Amniotic epithelial cell (primary cell): ENCODE measurements around the gene IGFBP5.

ENCODE experiments used
- DNase-seq: peaks from one replicate; pipeline ENCODE4 v3.0.0-alpha.2; 2010; ENCODE audit warnings: low read depth

The IGFBP5 gene

DNA sequence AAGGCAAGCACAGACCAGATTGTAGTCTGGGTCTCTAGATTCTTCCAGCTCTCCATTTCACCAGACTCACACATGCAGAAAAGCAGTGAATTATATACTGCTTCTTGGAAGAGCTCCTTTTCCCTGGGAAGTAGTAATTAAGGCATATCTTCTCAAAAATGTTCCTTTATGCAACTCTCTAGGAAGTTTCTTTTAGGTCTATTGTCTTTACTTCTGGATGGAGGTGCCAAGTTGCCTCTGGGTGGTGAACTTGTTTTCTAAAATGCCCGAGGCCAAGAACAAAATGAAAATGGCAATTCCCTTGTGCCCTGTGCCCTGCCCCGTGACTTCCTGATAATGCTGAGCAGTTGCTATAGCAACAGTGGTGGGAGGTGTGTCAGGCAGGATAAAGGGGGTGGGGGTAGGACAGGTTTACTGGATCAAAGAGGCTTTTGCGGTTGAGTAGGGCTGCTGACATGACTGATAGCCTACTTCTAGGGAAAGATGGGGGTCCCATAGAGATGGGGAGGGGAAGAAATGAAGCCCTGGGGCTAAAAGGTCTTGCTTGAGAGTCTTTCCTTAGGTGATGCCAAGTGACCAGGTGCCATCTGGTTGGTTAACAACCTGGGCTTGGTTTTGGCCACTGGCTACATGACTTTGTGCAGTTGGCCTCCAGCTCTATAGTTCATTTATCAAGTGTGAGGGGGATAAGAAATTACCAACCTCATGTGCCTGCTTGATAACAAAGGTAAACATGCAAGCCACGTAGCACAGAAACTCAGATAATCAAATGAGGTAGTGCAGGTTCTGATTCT lies 50.3 kb downstream of the IGFBP5 start:
- no peak for DNase-seq

DNA sequence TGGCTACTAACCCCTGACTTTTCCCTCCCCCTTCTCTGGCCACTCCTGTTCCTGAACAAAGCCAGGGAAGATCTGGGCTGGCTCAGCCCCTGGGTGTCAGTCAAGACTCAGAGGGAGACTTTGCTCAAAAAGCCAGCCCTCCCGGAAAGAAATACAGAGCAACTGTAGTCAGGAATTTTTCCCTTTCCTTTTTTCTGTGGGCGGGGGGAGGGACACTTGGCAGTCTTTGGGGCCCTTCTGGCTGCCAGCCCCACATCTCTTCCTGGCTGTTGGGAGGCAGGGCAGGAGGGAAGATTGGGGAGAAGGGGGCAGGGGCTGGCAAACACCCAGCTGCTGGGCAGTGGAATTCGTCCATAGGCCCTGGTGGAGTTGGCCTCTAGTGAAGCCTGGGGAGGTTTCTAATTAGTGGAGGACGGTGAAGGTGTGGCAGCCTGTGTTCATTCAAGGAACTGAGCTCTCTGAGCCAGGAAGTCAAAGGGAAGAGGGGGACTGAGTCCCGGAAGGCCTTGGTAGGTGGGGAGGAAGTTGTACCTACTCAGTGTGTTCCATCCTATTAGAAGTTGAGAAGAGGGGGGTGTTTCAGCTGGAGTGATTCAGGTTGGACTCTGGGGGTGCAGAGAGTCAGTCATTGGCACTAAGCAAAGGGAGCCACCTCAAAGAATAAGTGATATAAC lies 51.2 kb downstream of the IGFBP5 start:
- DNase-seq, result peak; percentile 37

DNA sequence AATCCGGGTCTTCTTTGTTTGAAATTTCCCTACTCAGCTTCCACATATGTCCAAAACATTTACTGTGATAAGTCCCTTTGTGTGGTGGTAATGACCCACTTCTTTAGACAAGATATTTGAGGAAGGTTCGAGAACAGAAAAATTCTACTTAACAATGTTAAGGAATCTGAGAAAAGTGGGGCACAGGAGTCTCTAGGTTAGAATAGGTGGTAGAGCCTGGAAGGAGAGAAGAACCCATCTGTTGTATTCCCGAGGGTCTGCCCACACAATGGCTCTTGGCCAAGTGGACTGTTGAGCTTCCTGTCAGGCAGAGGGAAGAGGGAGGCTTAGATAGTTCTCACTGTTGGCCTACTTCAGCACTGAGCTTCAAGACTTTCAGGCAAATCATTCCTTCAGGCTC lies 57.9 kb downstream of the IGFBP5 start:
- DNase-seq, result no peak

DNA sequence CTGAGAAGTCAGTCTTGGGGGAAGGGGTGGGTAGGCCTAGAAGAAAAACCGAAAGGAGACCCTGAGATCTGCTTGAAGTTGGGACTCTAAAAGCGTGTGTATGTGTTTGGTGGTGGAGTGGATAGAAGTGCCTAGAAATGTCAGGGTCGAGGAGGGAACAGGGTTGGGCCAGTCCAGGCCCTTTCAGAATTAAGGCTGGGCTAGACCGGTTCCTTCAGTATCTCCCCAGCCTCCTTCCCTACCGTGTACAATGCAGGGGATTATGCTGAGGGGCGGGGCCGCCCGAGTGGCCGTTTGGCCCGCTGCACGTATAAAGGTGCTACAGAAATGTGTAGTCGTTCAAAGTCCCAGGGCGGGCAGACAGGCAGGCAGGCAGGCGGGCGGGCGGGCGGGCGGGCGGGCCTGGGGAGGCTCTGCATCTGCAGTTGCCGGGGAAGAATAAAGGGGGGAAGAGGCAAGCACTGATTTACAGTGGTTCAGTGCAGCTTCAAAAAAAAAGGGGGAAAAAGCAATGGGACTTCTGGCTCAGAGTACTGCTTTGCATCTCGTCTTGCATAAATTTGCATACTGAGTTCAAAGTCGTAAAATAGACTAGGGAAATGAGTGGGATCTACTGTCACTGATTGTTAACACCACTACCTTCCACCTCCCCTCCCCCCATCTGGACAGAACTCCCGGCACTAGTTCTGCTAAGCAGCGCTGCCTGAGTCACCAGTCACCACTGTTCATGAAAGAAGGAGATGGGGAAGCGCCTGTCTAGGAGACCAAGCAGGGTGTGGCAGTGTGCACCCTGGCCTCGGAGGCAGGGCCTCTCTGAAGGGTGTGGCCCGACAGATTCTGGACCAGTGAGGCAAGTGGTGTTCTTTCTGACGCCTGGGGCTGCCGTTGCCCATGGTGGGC lies 58.5 kb downstream of the IGFBP5 start:
- peak; percentile 54 for DNase-seq

DNA sequence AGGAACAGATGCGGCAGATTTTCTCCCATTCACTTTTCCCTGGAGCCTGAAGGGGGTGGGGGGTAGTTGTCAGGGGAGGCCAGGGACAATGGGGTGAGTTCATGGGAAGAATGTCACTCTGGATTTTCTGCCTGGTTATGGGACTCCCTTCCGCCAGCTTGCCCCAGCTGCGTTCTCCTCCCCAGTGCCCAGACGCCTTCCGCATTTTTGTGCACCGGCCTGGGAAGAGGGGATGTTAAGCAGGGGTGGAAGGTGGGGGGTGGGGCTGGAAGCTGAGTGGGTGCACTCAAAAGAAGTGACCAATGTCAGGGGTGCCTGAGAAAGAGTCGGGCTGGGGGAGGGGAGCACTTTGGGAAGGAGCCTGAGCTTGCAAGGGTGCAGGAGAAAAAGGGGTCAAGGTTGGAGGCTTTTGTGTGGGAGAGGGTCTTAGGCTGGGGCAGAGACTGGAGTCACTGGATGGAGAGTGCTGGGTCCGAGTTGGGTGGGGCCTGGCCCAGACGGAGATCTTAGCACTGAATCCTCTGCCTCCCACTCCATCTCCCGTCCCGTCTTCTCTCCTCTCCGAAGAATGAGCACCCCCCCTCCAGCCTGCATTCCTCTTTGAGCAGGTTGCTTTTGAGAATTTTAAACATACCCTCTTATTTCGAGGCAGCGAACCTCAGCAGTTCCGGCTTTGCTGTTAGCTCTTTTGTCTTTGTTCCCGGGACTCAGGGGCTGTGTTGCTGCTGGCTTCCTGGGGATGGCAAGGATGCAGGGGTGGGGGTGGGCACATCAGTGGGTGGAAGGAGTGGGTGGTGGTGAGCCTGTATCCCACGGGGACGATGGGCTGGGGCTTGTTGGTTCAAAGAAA lies 59.4 kb downstream of the IGFBP5 start:
- DNase-seq, result no peak

DNA sequence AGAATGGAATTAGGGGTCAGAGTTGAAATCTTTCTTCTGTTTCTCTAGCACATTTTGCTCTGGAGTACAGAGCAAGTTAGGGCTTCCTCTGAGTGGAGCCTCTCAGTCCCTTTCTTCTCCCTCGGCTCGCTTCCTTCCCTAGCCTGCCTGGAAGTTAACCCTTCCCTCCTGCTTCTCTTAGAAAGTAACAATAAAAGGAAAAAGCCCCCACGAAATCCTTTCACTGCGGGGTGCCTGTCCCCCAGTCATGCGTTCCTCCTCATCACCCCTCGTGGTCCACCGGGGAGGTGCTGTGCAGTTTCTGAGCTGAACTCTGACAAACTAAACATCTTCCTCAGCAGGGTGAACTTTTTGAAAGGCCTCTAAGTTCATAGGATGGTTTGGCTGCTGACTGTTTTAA lies 60.2 kb downstream of the IGFBP5 start:
- no peak for DNase-seq

DNA sequence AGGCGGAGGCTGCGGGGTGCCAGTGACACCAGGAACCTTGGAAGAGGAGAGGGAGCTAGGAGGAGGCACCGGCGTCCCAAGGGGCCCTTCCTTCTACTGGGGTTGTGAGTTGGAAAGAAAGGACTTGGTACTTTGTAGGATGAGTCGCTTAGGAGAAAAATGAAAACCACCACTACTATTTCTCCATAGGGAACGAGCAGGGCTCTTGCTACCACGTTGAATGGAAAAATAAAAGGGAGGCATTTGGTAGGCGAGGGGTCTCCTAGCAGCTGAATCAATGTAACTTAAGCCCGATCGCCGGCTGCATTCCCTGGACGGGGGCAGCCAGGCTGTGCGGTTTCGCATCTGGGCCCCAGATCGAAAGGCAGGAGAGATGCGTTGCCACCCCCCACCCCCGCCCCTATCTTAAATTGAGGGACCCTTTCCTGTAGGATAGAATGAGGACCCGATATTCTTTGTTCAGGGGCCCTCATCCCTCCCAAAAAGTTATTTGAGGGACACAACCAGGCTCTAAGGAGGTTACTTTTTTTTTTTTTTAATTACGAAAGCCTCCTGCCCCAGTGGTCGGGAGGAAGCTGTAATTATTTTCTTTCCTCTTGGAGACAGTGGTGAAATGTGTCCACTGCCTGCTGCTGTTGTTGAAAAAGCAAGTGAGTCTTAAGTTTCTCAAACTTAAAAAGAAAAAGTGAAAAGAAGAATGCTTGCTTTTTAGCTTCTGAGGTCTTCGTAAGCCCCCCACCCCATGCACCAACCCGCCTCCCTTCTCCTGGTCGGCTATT lies 60.8 kb downstream of the IGFBP5 start:
- DNase-seq, result no peak

DNA sequence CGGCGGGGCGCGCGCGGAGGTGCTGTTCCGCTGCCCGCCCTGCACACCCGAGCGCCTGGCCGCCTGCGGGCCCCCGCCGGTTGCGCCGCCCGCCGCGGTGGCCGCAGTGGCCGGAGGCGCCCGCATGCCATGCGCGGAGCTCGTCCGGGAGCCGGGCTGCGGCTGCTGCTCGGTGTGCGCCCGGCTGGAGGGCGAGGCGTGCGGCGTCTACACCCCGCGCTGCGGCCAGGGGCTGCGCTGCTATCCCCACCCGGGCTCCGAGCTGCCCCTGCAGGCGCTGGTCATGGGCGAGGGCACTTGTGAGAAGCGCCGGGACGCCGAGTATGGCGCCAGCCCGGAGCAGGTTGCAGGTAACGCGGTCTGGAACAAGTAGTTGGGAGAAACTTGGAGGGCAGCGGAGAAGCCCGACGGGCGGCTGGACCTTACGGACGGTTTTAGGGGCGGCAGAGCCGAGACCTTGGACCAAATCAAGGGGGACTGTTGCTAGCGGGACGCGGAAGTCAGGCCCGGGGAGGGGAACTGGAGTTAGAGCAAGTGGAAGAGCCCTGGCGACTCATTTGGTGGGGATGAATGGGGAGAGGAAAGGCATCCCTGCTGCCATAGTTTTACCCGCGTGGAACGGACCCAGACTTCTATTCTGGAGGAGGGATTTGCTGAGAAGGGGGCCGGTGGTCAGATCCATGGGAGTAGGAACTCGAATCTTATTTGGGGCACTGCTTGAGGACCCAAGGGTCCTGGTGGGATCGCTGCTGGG lies 61.6 kb downstream of the IGFBP5 start:
- DNase-seq, result no peak

DNA sequence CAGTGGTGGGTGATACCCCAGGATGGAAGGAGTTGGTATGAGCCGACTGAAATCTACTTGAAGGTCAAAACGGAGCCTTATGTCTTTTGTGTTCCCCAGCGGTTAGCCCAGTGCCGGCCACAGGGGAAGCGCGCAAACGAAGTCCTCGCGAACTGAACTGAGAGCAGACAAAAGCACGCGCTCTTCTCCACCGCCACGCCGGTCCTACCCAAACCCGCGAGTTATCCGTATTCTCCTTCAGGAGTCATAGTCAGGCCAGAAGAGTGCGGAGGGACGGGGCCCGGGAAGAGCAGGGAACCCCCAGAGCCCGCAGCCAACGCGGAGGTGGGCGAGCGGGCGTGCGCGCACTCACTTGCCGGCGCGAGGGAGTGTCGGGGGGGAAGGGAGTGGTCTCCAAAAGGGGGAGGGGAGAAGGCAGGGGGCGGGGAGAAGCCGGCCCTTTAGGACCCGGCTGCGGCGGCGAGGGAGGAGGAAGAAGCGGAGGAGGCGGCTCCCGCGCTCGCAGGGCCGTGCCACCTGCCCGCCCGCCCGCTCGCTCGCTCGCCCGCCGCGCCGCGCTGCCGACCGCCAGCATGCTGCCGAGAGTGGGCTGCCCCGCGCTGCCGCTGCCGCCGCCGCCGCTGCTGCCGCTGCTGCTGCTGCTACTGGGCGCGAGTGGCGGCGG lies 62.3 kb downstream of the IGFBP5 start, which contains the start of gene IGFBP2:
IGFBP2 (plus strand) TSS at position 469 of the 664 bp plus-strand sequence; CDS start at position 573, 104 bp downstream.
- DNase-seq, result peak; percentile 51

DNA sequence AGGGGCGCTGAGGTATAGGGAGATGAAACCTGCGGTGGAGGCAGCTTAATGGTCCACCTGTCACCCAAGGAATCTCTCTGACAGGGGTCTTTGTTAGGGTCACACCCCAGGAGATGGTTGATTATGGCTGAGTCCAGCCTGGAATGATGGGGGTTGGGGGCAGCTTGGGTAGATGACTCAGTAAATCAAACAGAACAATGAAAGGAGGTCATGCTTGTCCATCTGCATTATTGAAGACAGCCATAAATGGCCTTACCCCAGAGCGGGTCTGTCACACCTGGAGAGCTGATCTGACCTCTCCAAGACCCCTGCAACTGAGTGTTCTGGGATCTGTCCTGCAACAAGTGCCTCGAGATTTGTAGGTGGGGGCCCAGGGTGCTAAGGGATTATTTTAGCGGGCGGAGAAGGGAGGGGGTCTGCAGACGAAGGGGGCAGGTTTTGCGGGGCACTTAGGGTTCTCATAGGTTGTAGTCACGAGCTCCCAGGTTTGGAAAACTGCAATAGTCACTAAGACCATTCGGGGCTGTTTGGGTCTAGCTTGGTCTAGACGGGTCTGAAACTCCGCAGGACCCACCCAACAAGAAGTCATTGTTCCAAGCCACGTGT lies 62.9 kb downstream of the IGFBP5 start:
- DNase-seq, result no peak

DNA sequence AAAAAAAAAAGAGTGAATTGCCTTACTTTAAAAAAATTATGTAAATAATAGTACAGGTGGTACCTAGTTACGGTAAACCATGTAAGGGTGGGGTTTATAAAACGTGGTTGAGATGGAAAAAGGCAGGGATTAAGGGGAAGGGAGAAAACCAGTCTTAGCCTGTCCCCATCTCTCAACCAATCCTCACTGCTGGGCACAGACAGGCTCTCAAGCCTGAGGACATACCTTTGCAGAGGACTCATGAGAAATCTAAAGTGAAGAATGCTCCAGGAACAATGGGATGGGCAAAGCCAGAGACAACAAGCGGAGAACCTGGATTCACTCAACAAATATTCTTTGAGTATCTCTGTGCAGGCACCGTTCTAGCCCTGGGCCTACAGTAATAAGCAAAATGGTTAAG lies 65.6 kb downstream of the IGFBP5 start:
- DNase-seq, result no peak

DNA sequence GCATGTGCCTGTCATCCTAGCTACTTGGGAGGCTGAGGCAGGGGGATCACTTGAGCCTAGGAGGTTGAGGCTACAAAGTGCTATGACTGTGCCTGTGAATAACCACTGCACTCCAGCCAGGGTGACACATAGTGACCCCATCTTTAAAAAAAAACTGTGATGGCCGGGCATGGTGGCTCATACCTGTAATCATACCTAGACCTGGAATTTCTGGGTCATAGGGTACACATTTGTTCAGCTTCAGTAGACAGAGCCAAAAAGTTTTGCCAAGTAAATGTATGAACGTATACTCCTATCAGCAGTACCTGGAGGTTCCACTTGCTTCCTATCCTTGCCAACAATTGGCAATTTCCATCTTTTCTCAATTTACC lies 68.5 kb downstream of the IGFBP5 start:
- no peak for DNase-seq

DNA sequence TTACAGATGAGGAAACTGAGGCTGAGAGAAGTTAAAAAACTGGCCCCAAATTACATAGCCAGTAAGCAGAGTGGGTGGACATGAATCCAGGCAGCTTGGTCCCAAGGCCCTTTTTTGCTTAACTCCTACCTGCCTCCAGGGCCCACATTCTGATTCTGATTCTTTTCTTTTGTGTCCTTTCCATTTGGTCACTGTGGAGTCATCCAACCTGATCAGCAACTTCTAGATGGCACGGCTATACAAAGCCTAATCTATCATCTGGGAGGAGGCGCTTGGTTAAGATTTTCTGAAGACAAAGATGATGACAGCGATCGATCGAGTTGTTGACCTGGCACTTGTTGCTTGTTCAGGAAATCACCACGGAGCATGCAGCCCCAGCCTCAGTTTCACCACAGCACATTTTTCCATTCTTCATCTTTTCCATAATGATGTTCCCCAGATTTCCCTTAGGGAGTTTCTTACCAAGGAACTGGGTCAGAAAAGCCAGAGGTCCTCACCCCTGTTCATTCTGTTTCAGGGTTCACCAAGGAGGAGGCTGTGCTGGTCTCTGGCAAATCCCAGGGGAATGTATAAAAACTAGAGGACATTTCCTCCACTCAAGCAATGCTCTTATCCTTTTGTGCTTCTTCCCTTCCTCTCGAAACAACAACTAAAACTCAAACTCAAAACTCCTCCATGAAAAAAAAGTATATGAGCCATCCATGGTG lies 69.0 kb downstream of the IGFBP5 start:
- no peak for DNase-seq

DNA sequence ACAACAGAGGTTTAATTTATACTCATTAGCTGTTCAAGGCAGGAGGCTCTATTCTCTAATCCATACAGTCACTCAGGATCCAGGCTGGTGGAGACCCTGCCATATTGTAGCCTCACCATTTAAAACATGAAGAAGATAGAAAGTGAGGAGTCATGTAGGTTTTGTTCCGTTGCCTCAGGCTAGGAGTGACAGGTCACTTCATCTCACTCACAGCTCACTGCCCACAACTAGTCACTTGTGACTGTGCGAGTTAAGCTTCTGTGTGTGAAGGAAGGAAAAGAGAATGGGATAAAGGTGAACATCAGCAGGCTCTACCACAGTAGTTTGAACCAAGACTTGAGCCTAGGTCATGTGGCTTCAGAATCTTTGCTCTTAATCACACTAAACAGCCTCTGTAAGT lies 71.1 kb downstream of the IGFBP5 start:
- DNase-seq, result no peak

DNA sequence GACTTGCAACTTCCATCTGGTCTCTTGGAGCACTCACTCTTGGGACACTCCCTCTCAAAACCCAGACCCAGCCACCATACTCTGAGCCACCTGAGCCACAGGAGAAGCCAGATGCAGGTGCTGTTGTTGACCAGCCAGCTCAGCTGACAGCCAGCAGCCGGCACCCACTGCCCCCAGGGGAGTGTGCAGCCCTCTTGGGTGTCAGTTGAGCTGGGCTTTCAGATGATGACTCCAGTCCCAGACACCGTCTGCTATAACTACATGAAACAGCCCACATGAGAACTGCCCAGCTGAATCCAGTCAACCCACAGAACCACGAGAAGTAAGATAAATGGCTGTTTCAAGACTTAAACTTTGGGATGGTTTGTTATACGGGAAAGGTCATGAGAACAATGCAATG lies 72.8 kb downstream of the IGFBP5 start:
- no peak for DNase-seq
